Measurements from ENCODE around the gene FOLR2. TPM values are rescaled to one million over a fixed set of nuclear protein-coding genes. Genes with fewer than 3 reads are reported as not detected.

Gene FOLR2
- polyA plus RNA-seq, 3 donors: 54.7 to 63.8 (median 62.6) TPM

- Mint-ChIP-seq H3K27ac (peak overlapping the region in 2 of 7 donors; percentile 56 to 72), H3K9me3 (peaks cover 0 to 4% (median 2%) of the 10 kb centered on the region in 7 donors), H3K4me1 (peaks cover 47% of the 10 kb centered on the region), H3K36me3 (no peaks in the 10 kb centered on the region), H3K27me3 (ENCODE audit: low read depth in 3 of 3) (peaks cover 0 to 7% (median 0%) of the 10 kb centered on the region in 3 donors), H3K4me3 (no peak overlapping the region)
- no peak for TF ChIP-seq CTCF (IDR thresholded peaks at IDR 0.05)
- 13% methylated on average over 1 of the region's 3 CpGs for WGBS (ENCODE audit: insufficient coverage)
- peaks cover 49 to 52% of the 10 kb centered on the region in 2 donors for H3K4me1 ChIP-seq (ENCODE audit: control insufficient read depth in 1 of 2, insufficient read depth in 2 of 2, low read length in 2 of 2)
- no peaks in the 10 kb centered on the region for H4K20me1 ChIP-seq (ENCODE audit: insufficient read depth, low read length)
- no peaks in the 10 kb centered on the region for H3K9me3 ChIP-seq (replicated peaks in 1 of 2; ENCODE audit: control insufficient read depth in 1 of 2, insufficient read depth in 1 of 2, low read length in 2 of 2)
- no peak overlapping the region for H3K9ac ChIP-seq (ENCODE audit: insufficient read depth, low read length, poor library complexity, severe bottlenecking)
- no peaks in the 10 kb centered on the region for H3K27me3 ChIP-seq (ENCODE audit: control insufficient read depth in 2 of 2, insufficient read depth in 2 of 2, low read length in 2 of 2)
- peak in 1 of 3 donors; percentile 23 for DNase-seq
- H3K27ac ChIP-seq (ENCODE audit: low read depth in 1 of 2, low read length in 2 of 2): peak overlapping the region in 1 of 2 donors; percentile 34
- no peaks in the 10 kb centered on the region for H3K36me3 ChIP-seq (replicated peaks in 1 of 2; ENCODE audit: control insufficient read depth in 1 of 2, insufficient read depth in 2 of 2, low read length in 2 of 2)
- peak overlapping the region; percentile 28 for H3K4me2 ChIP-seq (replicated peaks; ENCODE audit: extremely low read depth, low read length, poor library complexity, severe bottlenecking)
- intact Hi-C loops (cut with micrococcal nuclease): no loop called here
- peak overlapping the region in 1 of 3 experiments; percentile 40 for H3K4me3 ChIP-seq (replicated peaks in 1 of 3; ENCODE audit: low read depth in 2 of 3, low read length in 3 of 3)
- H2AFZ ChIP-seq (ENCODE audit: insufficient read depth, low read depth, low read length, poor library complexity, severe bottlenecking): peak overlapping the region; percentile 24
- H3K79me2 ChIP-seq (ENCODE audit: insufficient read depth, low read length): no peaks in the 10 kb centered on the region
Observed at GRCh38 chr11:72208281-72208680, 8.3 kb upstream of the FOLR2 start.

- Mint-ChIP-seq H3K27me3 (ENCODE audit: low read depth in 3 of 3) (peaks cover 0 to 7% (median 0%) of the 10 kb centered on the region in 3 donors), H3K36me3 (no peaks in the 10 kb centered on the region), H3K4me3 (peak overlapping the region; percentile 3 to 62), H3K9me3 (peaks cover 0 to 4% (median 2%) of the 10 kb centered on the region in 7 donors), H3K27ac (peak overlapping the region in 6 of 7 donors; percentile 51 to 80 (median 75)), H3K4me1 (peaks cover 46% of the 10 kb centered on the region)
- H2AFZ ChIP-seq (ENCODE audit: insufficient read depth, low read depth, low read length, poor library complexity, severe bottlenecking): no peak overlapping the region
- no peak overlapping the region for H3K9ac ChIP-seq (ENCODE audit: insufficient read depth, low read length, poor library complexity, severe bottlenecking)
- intact Hi-C loops (cut with micrococcal nuclease): no loop called here
- H3K27ac ChIP-seq (ENCODE audit: low read depth in 1 of 2, low read length in 2 of 2): peak overlapping the region; percentile 10 to 34
- peak overlapping the region in 1 of 3 experiments; percentile 40 for H3K4me3 ChIP-seq (replicated peaks in 1 of 3; ENCODE audit: low read depth in 2 of 3, low read length in 3 of 3)
- no peaks in the 10 kb centered on the region for H4K20me1 ChIP-seq (ENCODE audit: insufficient read depth, low read length)
- H3K4me2 ChIP-seq (replicated peaks; ENCODE audit: extremely low read depth, low read length, poor library complexity, severe bottlenecking): peak overlapping the region; percentile 28
- no peaks in the 10 kb centered on the region for H3K36me3 ChIP-seq (replicated peaks in 1 of 2; ENCODE audit: control insufficient read depth in 1 of 2, insufficient read depth in 2 of 2, low read length in 2 of 2)
- H3K27me3 ChIP-seq (ENCODE audit: control insufficient read depth in 2 of 2, insufficient read depth in 2 of 2, low read length in 2 of 2): no peaks in the 10 kb centered on the region
- 50% methylated on average over 2 of the region's 4 CpGs for WGBS (ENCODE audit: insufficient coverage)
- H3K4me1 ChIP-seq (ENCODE audit: control insufficient read depth in 1 of 2, insufficient read depth in 2 of 2, low read length in 2 of 2): peaks cover 48 to 51% of the 10 kb centered on the region in 2 donors
- no peaks in the 10 kb centered on the region for H3K9me3 ChIP-seq (replicated peaks in 1 of 2; ENCODE audit: control insufficient read depth in 1 of 2, insufficient read depth in 1 of 2, low read length in 2 of 2)
- TF ChIP-seq CTCF (IDR thresholded peaks at IDR 0.05): no peak
- H3K79me2 ChIP-seq (ENCODE audit: insufficient read depth, low read length): no peaks in the 10 kb centered on the region
- DNase-seq: peak; percentile 52 to 58 (median 58)
Observed at GRCh38 chr11:72209101-72209500, 7.5 kb upstream of the FOLR2 start.

Data from CD14-positive monocyte (primary cell).